HepG2 (cell line): ENCODE measurements around the gene DUSP16. TPM values are rescaled to one million over a fixed set of nuclear protein-coding genes. Genes with fewer than 3 reads are reported as not detected.

ENCODE experiments used
- ATM ChIP-seq: fragments of 450-650 bp; IDR thresholded peaks from 2 replicates; pipeline ENCODE4 v1.7.1; 2017; ENCODE audit warnings: mild to moderate bottlenecking, borderline replicate concordance
- BCL6 ChIP-seq: IDR thresholded peaks from 2 replicates; pipeline ENCODE4 v1.6.1; 2016; ENCODE audit warnings: missing genetic modification reagents, missing compliant biosample characterization
- HDAC1 ChIP-seq: sonication (generic); formaldehyde crosslinking; IDR thresholded peaks from 2 replicates; pipeline ENCODE4 v1.5.1; 2020; ENCODE audit warnings: mild to moderate bottlenecking, missing genetic modification reagents
- HDAC2 ChIP-seq: sonication (generic); formaldehyde crosslinking; IDR thresholded peaks from 2 replicates; pipeline ENCODE4 v1.4.0; 2020; ENCODE audit warnings: missing genetic modification reagents
- KAT7 ChIP-seq: IDR thresholded peaks from 2 replicates; pipeline ENCODE4 v1.6.1; 2018; ENCODE audit warnings: borderline replicate concordance, missing compliant biosample characterization
- LCORL ChIP-seq, 2 experiments: fragments of 450-650 bp in 1 of 2; sonication (generic) in 1 of 2; formaldehyde crosslinking in 1 of 2; IDR thresholded peaks; 2 replicates each; pipeline versions ENCODE4 v1.5.0 to v1.6.1; 2017 to 2020; ENCODE audit warnings: antibody characterized with exemption in 1 of 2, missing genetic modification reagents in 1 of 2
- NFYC ChIP-seq: IDR thresholded peaks from 2 replicates; pipeline ENCODE4 v1.6.1; 2016; ENCODE audit warnings: missing genetic modification reagents, missing compliant biosample characterization
- NR2F6 ChIP-seq, 2 experiments: IDR thresholded peaks; 2 replicates each; pipeline ENCODE4 v1.6.1; 2016; ENCODE audit warnings: antibody characterized with exemption in 1 of 2, mild to moderate bottlenecking in 1 of 2
- PHF21A ChIP-seq: sonication (generic); formaldehyde crosslinking; IDR thresholded peaks from 2 replicates; pipeline ENCODE4 v1.5.0; 2020; ENCODE audit warnings: mild to moderate bottlenecking, missing genetic modification reagents
- RARA ChIP-seq: IDR thresholded peaks from 2 replicates; pipeline ENCODE4 v1.6.1; 2016; ENCODE audit warnings: missing genetic modification reagents, missing compliant biosample characterization
- SOX6 ChIP-seq, 2 experiments: fragments of 450-650 bp in 1 of 2; sonication (generic) in 1 of 2; formaldehyde crosslinking in 1 of 2; IDR thresholded peaks; 2 replicates each; pipeline versions ENCODE4 v1.4.0 to v1.6.1; 2017 to 2020; ENCODE audit warnings: antibody characterized with exemption in 1 of 2, mild to moderate bottlenecking in 1 of 2, missing genetic modification reagents in 1 of 2
- SRY ChIP-seq: sonication (generic); formaldehyde crosslinking; IDR thresholded peaks from 2 replicates; pipeline ENCODE4 v1.8.0; 2022; ENCODE audit warnings: mild to moderate bottlenecking, missing genetic modification reagents
- TEAD3 ChIP-seq: optimal IDR thresholded peaks from 2 replicates; pipeline ENCODE3; 2016; ENCODE audit warnings: borderline replicate concordance
- ZBTB8A ChIP-seq: sonication (generic); formaldehyde crosslinking; IDR thresholded peaks from 2 replicates; pipeline ENCODE4 v1.4.0; 2020; ENCODE audit warnings: mild to moderate bottlenecking, low read depth, missing genetic modification reagents, borderline replicate concordance
- ZNF350 ChIP-seq: sonication (generic); formaldehyde crosslinking; IDR thresholded peaks from 2 replicates; pipeline ENCODE4 v1.4.0; 2020; ENCODE audit warnings: mild to moderate bottlenecking, low read depth, missing genetic modification reagents, borderline replicate concordance
- ZNF556 ChIP-seq: sonication (generic); formaldehyde crosslinking; IDR thresholded peaks from 2 replicates; pipeline ENCODE4 v1.4.0; 2020; ENCODE audit warnings: mild to moderate bottlenecking, missing genetic modification reagents, borderline replicate concordance
- polyA plus RNA-seq, 8 experiments: library from polyadenylated mRNA; depleted of rRNA in 3 of 8; stranded (reverse) in 7 of 8; unstranded in 1 of 8; fragments of >200 nt; fragmentation: Illumina TruSeq in 4 of 8; extraction: Trizol in 4 of 8; gene quantifications; 2 replicates each; pipeline versions ENCODE4 v1.2.1 to v1.2.3, GENCODE V29; 2011 to 2016; ENCODE audit warnings: low read depth in 4 of 8, missing spikeins in 1 of 8, mixed read lengths in 1 of 8; ENCODE audit not compliant: insufficient read depth in 1 of 8
- total RNA-seq, 5 experiments: library from RNA; depleted of rRNA; stranded (reverse); fragments of >200 nt; fragmentation: Illumina TruSeq; extraction: Trizol; gene quantifications; 2 replicates each; pipeline ENCODE4 v1.2.3, GENCODE V29; 2016; ENCODE audit warnings: low read depth in 1 of 5
- TF ChIP-seq, protein P1 (sequence below): sonication (generic); formaldehyde crosslinking; IDR thresholded peaks from 2 replicates; pipeline ENCODE4 v1.4.0; 2020; ENCODE audit warnings: mild to moderate bottlenecking, low read depth, missing genetic modification reagents
- TF ChIP-seq, protein P2 (sequence below): sonication (generic); formaldehyde crosslinking; IDR thresholded peaks from 2 replicates; pipeline ENCODE4 v1.4.0; 2020; ENCODE audit warnings: missing genetic modification reagents
- TF ChIP-seq, protein P3 (sequence below): sonication (generic); formaldehyde crosslinking; IDR thresholded peaks from 2 replicates; pipeline ENCODE4 v1.4.0; 2020; ENCODE audit warnings: missing genetic modification reagents, mild to moderate bottlenecking, borderline replicate concordance

Gene DUSP16
- total and polyA plus RNA-seq, 2 of the 13 experiments (the other 11 are each of a cell fraction or from before 2014, with no cell fraction given), result 45.7 to 46.6 TPM

DNA sequence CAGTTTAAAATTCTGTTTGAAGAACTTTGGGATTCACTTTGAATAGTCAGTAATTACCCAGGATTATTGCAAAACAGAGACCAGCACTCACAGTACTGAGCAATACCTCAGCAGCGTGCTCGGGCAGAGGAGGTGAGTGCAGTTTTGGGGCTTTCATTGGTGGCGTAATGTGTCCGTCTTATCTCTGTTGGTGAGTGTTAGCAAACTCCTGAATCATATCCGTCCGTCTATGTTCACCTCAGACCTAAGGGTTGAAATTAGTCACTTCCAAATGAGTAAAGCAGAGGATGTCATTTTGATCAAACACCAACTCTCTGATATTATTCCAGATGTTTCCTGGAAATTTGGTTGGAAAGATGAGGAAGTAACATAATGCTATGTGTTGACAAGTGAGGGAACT is 123.0 kb downstream of the DUSP16 start (continued):
- TF ChIP-seq HDAC2 (CRISPR knock-in tag) (peak; percentile 34; the same call in 1 of the 2 replicates), RARA (CRISPR knock-in tag) (peak; percentile 53), KAT7 (no peak), LCORL (IDR thresholded peaks at IDR 0.05) (0 out of 2 replicates have a peak, but pooled peaks have one; percentile 41), LCORL (CRISPR knock-in tag; IDR thresholded peaks at IDR 0.05) (peak; percentile 76), ZNF350 (CRISPR knock-in tag) (no peak), ATM (no peak), BCL6 (0 out of 2 replicates have a peak, but pooled peaks have one; percentile 29), NR2F6 (IDR thresholded peaks at IDR 0.05) (peak; percentile 54), NR2F6 (CRISPR knock-in tag; IDR thresholded peaks at IDR 0.05) (peak; percentile 33; the same call in 1 of the 2 replicates), HDAC1 (no peak), NFYC (CRISPR knock-in tag) (peak; percentile 69), TEAD3 (CRISPR knock-in tag) (peak; percentile 23), ZBTB8A (CRISPR knock-in tag) (no peak), SOX6 (IDR thresholded peaks at IDR 0.05) (no peak), SOX6 (CRISPR knock-in tag; IDR thresholded peaks at IDR 0.05) (peak; percentile 69), ZNF556 (CRISPR knock-in tag) (0 out of 2 replicates have a peak, but pooled peaks have one; percentile 32), PHF21A (CRISPR knock-in tag) (peak; percentile 50; the same call in 1 of the 2 replicates), SRY (CRISPR knock-in tag) (no peak)
- TF ChIP-seq, protein P1, sequence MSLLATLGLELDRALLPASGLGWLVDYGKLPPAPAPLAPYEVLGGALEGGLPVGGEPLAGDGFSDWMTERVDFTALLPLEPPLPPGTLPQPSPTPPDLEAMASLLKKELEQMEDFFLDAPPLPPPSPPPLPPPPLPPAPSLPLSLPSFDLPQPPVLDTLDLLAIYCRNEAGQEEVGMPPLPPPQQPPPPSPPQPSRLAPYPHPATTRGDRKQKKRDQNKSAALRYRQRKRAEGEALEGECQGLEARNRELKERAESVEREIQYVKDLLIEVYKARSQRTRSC (CRISPR knock-in tag), result no peak
- TF ChIP-seq, protein P2, sequence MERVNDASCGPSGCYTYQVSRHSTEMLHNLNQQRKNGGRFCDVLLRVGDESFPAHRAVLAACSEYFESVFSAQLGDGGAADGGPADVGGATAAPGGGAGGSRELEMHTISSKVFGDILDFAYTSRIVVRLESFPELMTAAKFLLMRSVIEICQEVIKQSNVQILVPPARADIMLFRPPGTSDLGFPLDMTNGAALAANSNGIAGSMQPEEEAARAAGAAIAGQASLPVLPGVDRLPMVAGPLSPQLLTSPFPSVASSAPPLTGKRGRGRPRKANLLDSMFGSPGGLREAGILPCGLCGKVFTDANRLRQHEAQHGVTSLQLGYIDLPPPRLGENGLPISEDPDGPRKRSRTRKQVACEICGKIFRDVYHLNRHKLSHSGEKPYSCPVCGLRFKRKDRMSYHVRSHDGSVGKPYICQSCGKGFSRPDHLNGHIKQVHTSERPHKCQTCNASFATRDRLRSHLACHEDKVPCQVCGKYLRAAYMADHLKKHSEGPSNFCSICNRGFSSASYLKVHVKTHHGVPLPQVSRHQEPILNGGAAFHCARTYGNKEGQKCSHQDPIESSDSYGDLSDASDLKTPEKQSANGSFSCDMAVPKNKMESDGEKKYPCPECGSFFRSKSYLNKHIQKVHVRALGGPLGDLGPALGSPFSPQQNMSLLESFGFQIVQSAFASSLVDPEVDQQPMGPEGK (CRISPR knock-in tag), result 0 out of 2 replicates have a peak, but pooled peaks have one; percentile 18
- TF ChIP-seq, protein P3, sequence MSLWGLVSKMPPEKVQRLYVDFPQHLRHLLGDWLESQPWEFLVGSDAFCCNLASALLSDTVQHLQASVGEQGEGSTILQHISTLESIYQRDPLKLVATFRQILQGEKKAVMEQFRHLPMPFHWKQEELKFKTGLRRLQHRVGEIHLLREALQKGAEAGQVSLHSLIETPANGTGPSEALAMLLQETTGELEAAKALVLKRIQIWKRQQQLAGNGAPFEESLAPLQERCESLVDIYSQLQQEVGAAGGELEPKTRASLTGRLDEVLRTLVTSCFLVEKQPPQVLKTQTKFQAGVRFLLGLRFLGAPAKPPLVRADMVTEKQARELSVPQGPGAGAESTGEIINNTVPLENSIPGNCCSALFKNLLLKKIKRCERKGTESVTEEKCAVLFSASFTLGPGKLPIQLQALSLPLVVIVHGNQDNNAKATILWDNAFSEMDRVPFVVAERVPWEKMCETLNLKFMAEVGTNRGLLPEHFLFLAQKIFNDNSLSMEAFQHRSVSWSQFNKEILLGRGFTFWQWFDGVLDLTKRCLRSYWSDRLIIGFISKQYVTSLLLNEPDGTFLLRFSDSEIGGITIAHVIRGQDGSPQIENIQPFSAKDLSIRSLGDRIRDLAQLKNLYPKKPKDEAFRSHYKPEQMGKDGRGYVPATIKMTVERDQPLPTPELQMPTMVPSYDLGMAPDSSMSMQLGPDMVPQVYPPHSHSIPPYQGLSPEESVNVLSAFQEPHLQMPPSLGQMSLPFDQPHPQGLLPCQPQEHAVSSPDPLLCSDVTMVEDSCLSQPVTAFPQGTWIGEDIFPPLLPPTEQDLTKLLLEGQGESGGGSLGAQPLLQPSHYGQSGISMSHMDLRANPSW (CRISPR knock-in tag), result peak; percentile 52; the same call in 1 of the 2 replicates
